T-helper 2 cell (primary cell): ENCODE results near the gene POLR1G.
A peak's percentile ranks its signal among the peaks of the same experiment; 100 is the strongest.
"Not testable (repeated sequence)": the region's sequence is repeated elsewhere in the genome, so short reads cannot be mapped to it uniquely, and the experiment has no call there.

ENCODE experiments used
- DNase-seq, 5 experiments: peaks; one replicate each; pipeline versions ENCODE4 v3.0.0 to v3.0.0-alpha.2; 2012 to 2022

Gene POLR1G

DNA sequence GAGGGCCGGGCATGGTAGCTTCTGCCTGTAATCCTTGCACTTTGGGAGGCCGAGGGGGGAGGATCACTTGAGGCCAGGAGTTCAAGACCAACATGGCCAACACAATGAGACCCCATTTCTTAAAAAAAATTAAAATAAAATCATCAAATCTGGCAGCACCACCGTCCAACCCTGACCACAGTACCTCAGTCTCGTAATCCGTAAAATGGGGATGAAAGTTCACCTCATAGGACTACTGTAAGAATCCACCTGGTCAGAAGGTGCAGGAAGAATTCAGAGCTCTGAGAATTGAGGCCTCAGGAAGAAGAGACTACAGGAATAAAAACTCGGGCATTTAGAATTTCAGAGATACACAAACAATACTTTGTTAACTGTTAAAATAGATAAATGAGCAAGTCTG is 4.6 kb upstream of the POLR1G start:
- no peak for DNase-seq

GRCh38 chr19:45402298-45403061 is 4.0 kb upstream of the POLR1G start:
- no peak for DNase-seq

DNA sequence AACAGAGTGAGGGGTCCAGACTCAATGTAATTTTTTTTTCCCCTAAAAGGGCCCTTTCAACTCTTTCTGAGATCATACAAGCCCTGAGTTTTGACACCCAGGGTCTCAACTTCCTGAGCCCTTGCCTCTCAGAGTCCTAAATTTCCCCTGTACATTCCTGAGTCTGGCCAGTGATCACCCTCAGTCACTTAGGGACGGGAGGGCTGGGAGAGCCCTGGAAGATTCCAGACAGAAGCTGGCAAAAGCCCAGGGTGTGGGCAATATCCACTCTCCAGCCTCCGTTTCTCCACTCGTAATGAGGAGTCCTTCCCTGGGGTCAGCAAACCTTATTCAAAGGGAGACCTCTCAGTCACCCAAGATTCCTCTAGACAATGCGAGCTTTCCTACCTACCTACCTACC is 3.2 kb upstream of the POLR1G start:
- DNase-seq = no peak

- peak in 4 of 5 experiments; percentile 36 to 79 (median 50) for DNase-seq
Observed at GRCh38 chr19:45403781-45404556, 2.5 kb upstream of the POLR1G start.

- DNase-seq = peak in 3 of 5 experiments; percentile 33 to 86 (median 39)
Observed at GRCh38 chr19:45404557-45405434, 1.6 kb upstream of the POLR1G start, which contains the start of gene PPP1R13L. Gene PPP1R13L, minus strand, starts transcription at chr19:45405069. Its CDS starts 6,751 bp downstream, at chr19:45398318.

DNA sequence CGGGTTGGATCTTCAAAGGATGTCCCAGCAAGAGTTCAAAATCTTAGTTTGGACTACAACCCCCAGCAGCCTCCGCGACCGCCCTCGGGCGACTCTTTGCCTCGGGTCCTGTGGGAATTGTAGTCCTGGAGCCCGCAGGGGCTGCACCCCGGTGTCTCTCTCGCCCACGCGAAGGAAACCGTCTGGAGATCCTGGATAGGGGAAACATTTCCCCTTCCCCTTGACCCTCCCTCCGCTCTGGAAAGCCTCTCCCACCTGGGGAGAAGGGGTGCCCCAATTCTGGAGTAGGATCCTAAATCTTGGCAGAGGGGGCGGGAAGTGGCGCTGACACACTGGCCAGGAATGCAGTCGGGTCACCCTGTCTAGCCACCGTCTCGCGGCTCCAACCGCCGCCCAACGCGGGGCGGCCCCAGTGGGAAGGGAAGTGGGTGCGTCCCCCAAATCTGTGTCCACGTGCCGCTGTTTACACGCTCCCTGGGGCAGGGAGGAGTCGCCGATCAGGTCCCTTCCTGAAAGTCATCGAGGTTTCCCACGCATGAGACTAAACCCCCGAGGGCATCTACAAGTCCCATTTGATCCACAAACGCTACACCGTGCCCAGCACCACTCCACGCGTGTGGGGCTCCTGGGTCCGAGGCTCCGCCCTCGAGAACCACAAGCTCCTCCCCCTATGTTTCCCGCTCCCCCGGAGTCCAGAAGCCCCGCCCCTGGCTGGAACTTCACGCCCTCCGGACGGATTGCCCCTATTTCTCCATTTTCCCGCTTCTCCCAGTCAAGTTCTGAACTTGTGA is 814 bp upstream of the POLR1G start:
- DNase-seq = peak; percentile 60 to 86 (median 80)

DNA sequence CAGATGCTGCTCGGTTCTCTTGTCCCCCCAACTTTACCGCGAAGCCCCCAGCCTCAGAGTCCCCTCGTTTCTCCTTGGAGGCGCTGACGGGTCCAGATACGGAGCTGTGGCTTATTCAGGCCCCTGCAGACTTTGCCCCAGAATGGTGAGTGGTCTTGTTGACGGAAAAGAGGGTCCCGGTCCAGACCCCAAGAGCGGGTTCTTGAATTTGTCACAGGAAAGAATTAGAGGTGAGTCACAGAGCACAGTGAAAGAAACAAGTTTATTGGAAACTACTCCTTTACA is 589 bp downstream of the POLR1G start:
- no peak for DNase-seq

DNA sequence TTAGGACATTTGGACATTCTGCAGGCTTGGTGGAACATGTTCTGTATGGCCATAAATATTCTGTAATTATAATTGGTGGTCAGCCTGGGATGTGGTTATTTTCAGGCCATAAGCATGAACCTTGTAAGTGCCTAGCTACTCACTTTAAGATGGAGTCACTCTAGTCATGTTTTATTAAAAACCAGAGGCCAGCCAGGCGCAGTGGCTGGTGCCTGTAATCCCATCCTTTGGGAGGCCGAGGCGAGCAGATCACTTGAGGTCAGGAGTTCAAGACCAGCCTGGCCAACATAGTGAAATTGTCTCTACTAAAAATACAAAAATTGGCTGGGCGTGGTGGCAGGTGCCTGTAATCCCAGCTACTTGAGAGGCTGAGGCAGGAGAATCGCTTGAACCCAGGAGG is 1.1 kb downstream of the POLR1G start:
- not testable (repeated sequence) for DNase-seq

DNA sequence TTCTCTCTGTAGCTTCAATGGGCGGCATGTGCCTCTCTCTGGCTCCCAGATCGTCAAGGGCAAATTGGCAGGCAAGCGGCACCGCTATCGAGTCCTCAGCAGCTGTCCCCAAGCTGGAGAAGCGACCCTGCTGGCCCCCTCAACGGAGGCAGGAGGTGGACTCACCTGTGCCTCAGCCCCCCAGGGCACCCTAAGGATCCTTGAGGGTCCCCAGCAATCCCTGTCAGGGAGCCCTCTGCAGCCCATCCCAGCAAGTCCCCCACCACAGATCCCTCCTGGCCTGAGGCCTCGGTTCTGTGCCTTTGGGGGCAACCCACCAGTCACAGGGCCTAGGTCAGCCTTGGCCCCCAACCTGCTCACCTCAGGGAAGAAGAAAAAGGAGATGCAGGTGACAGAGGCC is 1.7 kb downstream of the POLR1G start:
- no peak for DNase-seq

DNA sequence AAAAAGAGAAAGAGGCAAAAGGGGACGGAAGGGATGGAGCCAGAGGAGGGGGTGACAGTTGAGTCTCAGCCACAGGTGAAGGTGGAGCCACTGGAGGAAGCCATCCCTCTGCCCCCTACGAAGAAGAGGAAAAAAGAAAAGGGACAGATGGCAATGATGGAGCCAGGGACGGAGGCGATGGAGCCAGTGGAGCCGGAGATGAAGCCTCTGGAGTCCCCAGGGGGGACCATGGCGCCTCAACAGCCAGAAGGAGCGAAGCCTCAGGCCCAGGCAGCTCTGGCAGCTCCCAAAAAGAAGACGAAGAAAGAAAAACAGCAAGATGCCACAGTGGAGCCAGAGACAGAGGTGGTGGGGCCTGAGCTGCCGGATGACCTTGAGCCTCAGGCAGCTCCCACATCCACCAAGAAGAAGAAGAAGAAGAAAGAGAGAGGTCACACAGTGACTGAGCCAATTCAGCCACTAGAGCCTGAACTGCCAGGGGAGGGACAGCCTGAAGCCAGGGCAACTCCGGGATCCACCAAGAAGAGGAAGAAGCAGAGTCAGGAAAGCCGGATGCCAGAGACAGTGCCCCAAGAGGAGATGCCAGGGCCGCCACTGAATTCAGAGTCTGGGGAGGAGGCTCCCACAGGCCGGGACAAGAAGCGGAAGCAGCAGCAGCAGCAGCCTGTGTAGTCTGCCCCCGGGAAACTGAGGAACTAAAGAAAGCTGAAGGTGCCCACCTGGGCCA is 2.5 kb downstream of the POLR1G start:
- DNase-seq = no peak

- no peak for DNase-seq
Observed at GRCh38 chr19:45409557-45409920, 3.1 kb downstream of the POLR1G start.

GRCh38 chr19:45410330-45410729 is 3.9 kb downstream of the POLR1G start:
- not testable (repeated sequence) for DNase-seq

DNA sequence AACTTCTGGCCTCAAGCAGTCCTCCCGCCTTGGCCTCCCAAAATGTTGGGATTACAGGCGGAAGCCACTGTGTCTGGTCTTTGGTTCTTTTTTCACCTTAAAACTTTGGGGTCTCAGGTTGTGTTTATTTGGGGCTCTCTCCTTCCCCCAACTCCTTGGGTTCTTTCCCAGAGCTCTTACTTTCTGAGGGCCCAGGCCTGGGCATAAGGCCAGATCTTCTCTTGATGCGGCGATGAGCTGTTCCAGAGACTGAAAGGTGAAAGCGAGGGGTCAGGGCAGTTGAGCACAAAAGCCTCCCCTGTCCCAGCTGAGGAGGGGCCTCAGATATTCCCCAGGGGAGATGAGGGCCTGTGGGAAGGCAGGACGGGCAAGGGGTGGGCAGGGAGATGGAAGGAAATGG is 7.1 kb downstream of the POLR1G start:
- DNase-seq = no peak

DNA sequence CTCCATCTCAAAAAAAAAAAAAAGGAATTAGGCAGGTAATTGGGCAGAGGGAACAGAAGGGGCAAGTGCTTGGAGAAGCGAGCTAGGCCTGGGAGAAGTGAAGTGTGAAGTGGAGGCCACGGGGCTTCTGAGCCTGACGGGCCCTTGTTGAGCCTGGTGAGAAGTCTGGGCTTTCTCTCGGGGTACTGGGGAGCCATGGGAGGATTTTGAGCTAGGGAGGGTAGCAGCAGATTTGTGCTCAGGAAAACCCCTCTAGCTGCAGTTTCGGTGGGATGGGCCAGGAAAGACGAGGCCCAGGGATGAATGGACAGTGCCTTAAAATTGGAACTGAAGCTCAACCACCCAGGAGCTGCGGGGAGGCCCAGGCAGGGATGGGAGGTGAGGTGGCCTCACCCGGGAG is 8.0 kb downstream of the POLR1G start:
- DNase-seq = no peak

- no peak for DNase-seq
Observed at GRCh38 chr19:45417151-45417550, 10.7 kb downstream of the POLR1G start.

DNA sequence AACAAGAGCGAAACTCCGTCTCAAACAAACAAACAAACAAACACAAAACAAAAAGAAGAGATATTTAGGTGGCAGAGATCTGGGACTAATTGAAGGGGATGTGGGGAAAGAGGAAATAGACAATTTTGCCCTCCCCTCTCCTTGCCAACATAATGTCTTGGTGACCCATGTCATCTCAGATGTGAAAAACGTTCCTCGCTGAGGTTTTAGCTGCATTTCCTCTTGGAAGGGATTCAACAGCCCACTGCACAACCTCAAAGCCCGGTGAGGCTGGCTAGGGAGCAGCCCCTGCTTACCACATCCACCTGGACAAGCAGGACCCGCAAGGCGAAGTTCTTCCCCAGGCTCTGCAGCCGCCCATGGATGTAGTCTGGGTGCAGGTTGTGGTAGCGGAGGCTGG is 12.4 kb downstream of the POLR1G start:
- no peak for DNase-seq

DNA sequence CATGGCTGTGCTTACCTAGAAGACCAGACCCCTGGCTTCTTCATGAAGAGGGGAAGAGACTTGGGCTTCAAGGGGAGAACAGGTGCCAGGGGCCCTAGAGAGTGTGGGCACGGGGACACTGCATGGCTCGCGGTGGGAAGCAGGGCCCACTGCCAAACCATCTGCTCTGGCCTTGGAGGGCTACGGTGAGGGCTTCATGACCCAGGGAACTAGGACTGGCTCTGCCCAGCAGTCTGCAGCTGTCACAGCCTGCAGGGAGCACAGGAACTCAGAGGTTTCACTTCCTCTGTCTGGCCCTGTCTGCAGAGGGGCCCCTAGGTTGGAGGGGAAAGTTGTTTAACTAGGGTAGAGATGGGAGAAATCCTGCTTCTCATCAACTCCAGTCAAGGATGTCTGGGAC is 13.0 kb downstream of the POLR1G start:
- peak in 1 of 5 experiments; percentile 54 for DNase-seq

DNA sequence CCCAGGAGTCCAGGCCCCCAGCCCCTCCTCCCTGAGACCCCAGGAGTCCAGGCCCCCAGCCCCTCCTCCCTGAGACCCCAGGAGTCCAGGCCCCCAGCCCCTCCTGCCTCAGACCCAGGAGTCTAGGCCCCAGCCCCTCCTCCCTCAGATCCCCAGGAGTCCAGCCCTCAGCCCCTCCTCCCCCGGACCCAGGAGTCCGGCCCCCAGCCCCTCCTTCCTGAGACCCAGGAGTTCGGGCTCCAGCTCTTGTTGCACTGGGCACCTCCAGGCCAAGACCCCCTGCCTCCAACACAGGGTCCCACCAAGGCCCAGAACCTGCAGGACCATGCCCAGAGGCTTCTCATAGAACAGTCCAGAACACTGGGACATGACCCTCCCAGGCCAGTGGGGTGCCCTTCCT is 13.5 kb downstream of the POLR1G start:
- no peak for DNase-seq

- DNase-seq = no peak
Observed at GRCh38 chr19:45420356-45420755, 13.9 kb downstream of the POLR1G start.

DNA sequence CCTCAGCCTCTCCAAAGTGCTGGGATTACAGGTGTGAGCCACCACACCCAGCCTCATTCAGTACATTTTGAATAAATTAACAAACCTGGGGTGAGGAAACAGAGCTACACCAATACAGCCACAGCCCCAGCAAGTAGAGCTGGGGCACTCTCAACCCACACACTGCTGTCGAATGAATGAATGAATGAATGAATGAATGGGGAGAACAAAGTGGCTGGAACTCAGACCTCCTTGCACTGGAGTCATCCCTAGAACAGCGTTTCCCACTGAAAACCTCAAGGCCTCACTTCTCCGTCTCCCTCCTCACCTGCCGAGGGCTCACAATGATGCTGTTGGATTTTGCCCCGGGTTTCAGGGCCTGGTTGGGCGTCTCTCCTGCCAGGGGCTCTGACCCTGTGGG is 14.4 kb downstream of the POLR1G start:
- DNase-seq = no peak

GRCh38 chr19:45421947-45422498 is 15.6 kb downstream of the POLR1G start:
- DNase-seq = no peak
